HEK293 (cell line): ENCODE measurements around the gene MMS22L.

Source experiments
- GLI2 ChIP-seq: fragments of 450-650 bp; formaldehyde crosslinking; IDR thresholded peaks from 2 replicates; pipeline ENCODE4; 2017; ENCODE audit warnings: missing biosample characterization, missing genetic modification characterization, low read depth, borderline replicate concordance
- KLF1 ChIP-seq: fragments of 450-650 bp; formaldehyde crosslinking; IDR thresholded peaks from 2 replicates; pipeline ENCODE4 v1.5.1; 2016; ENCODE audit warnings: missing biosample characterization, missing genetic modification characterization
- KLF16 ChIP-seq: fragments of 450-650 bp; formaldehyde crosslinking; IDR thresholded peaks from 2 replicates; pipeline ENCODE4 v1.5.1; 2017; ENCODE audit warnings: missing biosample characterization, missing genetic modification characterization
- MEIS1 ChIP-seq: sonication (generic); formaldehyde crosslinking; IDR thresholded peaks from 2 replicates; pipeline ENCODE4 v1.8.1; 2022; ENCODE audit warnings: missing genetic modification reagents, mild to moderate bottlenecking, borderline replicate concordance
- ZBTB20 ChIP-seq: fragments of 450-650 bp; formaldehyde crosslinking; IDR thresholded peaks from 2 replicates; pipeline ENCODE4 v1.5.1; 2016; ENCODE audit warnings: missing biosample characterization, missing genetic modification characterization
- ZBTB8A ChIP-seq: fragments of 450-650 bp; formaldehyde crosslinking; IDR thresholded peaks from 2 replicates; pipeline ENCODE4 v1.5.1; 2016; ENCODE audit warnings: missing biosample characterization, missing genetic modification characterization
- ZNF155 ChIP-seq: fragments of 450-650 bp; formaldehyde crosslinking; IDR thresholded peaks from 2 replicates; pipeline ENCODE4 v1.5.1; 2016; ENCODE audit warnings: missing biosample characterization, missing genetic modification characterization
- ZNF2 ChIP-seq: fragments of 450-650 bp; formaldehyde crosslinking; IDR thresholded peaks from 2 replicates; pipeline ENCODE4 v1.5.1; 2016; ENCODE audit warnings: missing biosample characterization, missing genetic modification characterization
- ZNF239 ChIP-seq: fragments of 450-650 bp; formaldehyde crosslinking; IDR thresholded peaks from 2 replicates; pipeline ENCODE4 v1.5.1; 2016; ENCODE audit warnings: missing biosample characterization, missing genetic modification characterization
- ZNF311 ChIP-seq: fragments of 450-650 bp; formaldehyde crosslinking; IDR thresholded peaks from 2 replicates; pipeline ENCODE4 v1.5.1; 2017; ENCODE audit warnings: missing biosample characterization, missing genetic modification characterization, borderline replicate concordance
- ZNF354C ChIP-seq: fragments of 450-650 bp; formaldehyde crosslinking; IDR thresholded peaks from 2 replicates; pipeline ENCODE4 v1.5.1; 2016; ENCODE audit warnings: missing biosample characterization, missing genetic modification characterization, low read depth, borderline replicate concordance
- ZNF394 ChIP-seq: fragments of 450-650 bp; formaldehyde crosslinking; IDR thresholded peaks from 2 replicates; pipeline ENCODE4 v1.5.1; 2016; ENCODE audit warnings: missing biosample characterization, missing genetic modification characterization, mild to moderate bottlenecking, moderate library complexity, borderline replicate concordance
- ZNF501 ChIP-seq: fragments of 450-650 bp; formaldehyde crosslinking; IDR thresholded peaks from 2 replicates; pipeline ENCODE4 v1.5.1; 2016; ENCODE audit warnings: missing biosample characterization, missing genetic modification characterization
- ZNF529 ChIP-seq: fragments of 450-650 bp; formaldehyde crosslinking; IDR thresholded peaks from 2 replicates; pipeline ENCODE4 v1.5.1; 2017; ENCODE audit warnings: missing genetic modification characterization, missing biosample characterization; ENCODE audit not compliant: insufficient replicate concordance
- ZNF623 ChIP-seq: fragments of 450-650 bp; formaldehyde crosslinking; IDR thresholded peaks from 2 replicates; pipeline ENCODE4 v1.5.1; 2016; ENCODE audit warnings: missing biosample characterization, missing genetic modification characterization
- ZNF624 ChIP-seq: fragments of 450-650 bp; formaldehyde crosslinking; IDR thresholded peaks from 2 replicates; pipeline ENCODE4 v1.5.1; 2017; ENCODE audit warnings: missing biosample characterization, missing genetic modification characterization
- ZNF626 ChIP-seq: fragments of 450-650 bp; sonication (Bioruptor Pico); formaldehyde crosslinking; IDR thresholded peaks from 2 replicates; pipeline ENCODE4 v1.5.1; 2018; ENCODE audit warnings: missing biosample characterization, missing genetic modification characterization, inconsistent platforms
- ZNF660 ChIP-seq: fragments of 450-650 bp; IDR thresholded peaks from 2 replicates; pipeline ENCODE4 v1.5.1; 2018; ENCODE audit warnings: missing biosample characterization, mild to moderate bottlenecking, missing genetic modification characterization
- ZNF677 ChIP-seq: fragments of 450-650 bp; IDR thresholded peaks from 2 replicates; pipeline ENCODE4 v1.5.0; 2018; ENCODE audit warnings: missing biosample characterization, mild to moderate bottlenecking, missing genetic modification characterization, moderate library complexity
- ZNF707 ChIP-seq: fragments of 450-650 bp; formaldehyde crosslinking; IDR thresholded peaks from 2 replicates; pipeline ENCODE4 v1.5.1; 2016; ENCODE audit warnings: missing biosample characterization, missing genetic modification characterization
- TF ChIP-seq, protein P1 (sequence below): fragments of 450-650 bp; formaldehyde crosslinking; IDR thresholded peaks from 2 replicates; pipeline ENCODE4; 2016; ENCODE audit warnings: missing biosample characterization, missing genetic modification characterization
- TF ChIP-seq, protein P2 (sequence below): fragments of 450-650 bp; formaldehyde crosslinking; IDR thresholded peaks from 2 replicates; pipeline ENCODE4 v1.5.1; 2017; ENCODE audit warnings: missing biosample characterization, missing genetic modification characterization
- TF ChIP-seq, protein P3 (sequence below): fragments of 450-650 bp; formaldehyde crosslinking; IDR thresholded peaks from 2 replicates; pipeline ENCODE4 v1.5.1; 2016; ENCODE audit warnings: missing biosample characterization, missing genetic modification characterization
- TF ChIP-seq, protein P4 (sequence below): fragments of 450-650 bp; formaldehyde crosslinking; IDR thresholded peaks from 2 replicates; pipeline ENCODE4 v1.5.1; 2017; ENCODE audit warnings: missing biosample characterization, missing genetic modification characterization
- TF ChIP-seq, protein P5 (sequence below): fragments of 450-650 bp; formaldehyde crosslinking; IDR thresholded peaks from 2 replicates; pipeline ENCODE4 v1.5.1; 2016; ENCODE audit warnings: missing biosample characterization, missing genetic modification characterization
- TF ChIP-seq, protein P6 (sequence below): sonication (generic); formaldehyde crosslinking; IDR thresholded peaks from 2 replicates; pipeline ENCODE4 v1.8.1; 2022; ENCODE audit warnings: mild to moderate bottlenecking, moderate library complexity, missing genetic modification reagents
- TF ChIP-seq, protein P7 (sequence below): fragments of 450-650 bp; formaldehyde crosslinking; IDR thresholded peaks from 2 replicates; pipeline ENCODE4 v1.5.1; 2016; ENCODE audit warnings: missing biosample characterization, missing genetic modification characterization

MMS22L gene

DNA sequence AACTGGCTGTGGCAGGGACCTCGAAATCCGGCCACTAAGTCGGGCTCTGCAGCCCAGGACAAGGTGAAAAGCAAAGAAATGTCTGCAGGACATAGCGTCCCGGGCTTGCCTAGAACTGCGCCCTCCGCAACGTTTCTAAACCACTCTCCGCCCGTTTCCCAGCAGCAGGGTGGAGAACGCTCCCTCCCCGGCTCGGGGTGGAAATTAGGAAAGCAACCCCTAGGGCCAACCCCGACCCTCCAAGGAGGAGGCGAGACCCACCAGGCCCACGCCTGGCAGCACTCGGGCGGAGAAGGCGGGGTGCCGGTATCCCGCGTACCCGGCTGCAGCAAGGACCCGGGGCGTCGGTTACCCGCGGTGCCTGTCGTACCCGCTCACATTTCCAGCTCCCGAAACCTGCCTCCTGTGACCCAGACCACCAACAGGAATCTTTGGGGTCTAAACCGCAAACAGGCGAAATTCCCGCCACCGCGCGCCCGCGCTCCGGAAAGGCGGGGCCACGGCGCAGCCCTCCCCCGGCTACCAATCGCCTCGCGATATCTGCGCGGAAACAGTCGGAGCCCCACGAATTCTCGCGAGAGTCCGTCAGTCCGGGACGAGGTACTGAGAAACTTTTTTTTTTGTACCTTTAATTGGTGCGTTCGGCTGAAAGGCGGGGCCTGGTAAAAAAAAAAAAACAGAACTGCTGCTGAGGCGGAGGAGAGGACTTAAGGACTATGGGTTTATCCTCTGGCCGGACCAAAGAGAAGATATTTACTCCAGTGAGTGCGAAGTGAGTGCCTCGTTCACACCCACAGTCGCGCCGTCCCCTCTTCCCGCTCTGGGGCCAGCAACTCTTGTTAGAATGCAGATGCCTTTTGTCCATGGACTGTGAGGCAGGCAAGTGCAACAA is at the start of gene MMS22L (continued):
- TF ChIP-seq, protein P1, sequence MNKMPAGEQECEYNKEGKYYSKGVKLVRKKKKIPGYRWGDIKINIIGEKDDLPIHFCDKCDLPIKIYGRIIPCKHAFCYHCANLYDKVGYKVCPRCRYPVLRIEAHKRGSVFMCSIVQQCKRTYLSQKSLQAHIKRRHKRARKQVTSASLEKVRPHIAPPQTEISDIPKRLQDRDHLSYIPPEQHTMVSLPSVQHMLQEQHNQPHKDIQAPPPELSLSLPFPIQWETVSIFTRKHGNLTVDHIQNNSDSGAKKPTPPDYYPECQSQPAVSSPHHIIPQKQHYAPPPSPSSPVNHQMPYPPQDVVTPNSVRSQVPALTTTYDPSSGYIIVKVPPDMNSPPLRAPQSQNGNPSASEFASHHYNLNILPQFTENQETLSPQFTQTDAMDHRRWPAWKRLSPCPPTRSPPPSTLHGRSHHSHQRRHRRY (tag by site-specific recombination) = 0 out of 2 replicates have a peak, but pooled peaks have one; percentile 14
- no peak for TF ChIP-seq ZNF155 (tag by site-specific recombination)
- TF ChIP-seq KLF16 = peak; percentile 70
- TF ChIP-seq, protein P2, sequence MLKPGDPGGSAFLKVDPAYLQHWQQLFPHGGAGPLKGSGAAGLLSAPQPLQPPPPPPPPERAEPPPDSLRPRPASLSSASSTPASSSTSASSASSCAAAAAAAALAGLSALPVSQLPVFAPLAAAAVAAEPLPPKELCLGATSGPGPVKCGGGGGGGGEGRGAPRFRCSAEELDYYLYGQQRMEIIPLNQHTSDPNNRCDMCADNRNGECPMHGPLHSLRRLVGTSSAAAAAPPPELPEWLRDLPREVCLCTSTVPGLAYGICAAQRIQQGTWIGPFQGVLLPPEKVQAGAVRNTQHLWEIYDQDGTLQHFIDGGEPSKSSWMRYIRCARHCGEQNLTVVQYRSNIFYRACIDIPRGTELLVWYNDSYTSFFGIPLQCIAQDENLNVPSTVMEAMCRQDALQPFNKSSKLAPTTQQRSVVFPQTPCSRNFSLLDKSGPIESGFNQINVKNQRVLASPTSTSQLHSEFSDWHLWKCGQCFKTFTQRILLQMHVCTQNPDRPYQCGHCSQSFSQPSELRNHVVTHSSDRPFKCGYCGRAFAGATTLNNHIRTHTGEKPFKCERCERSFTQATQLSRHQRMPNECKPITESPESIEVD (tag by site-specific recombination) = peak; percentile 37; the same call in 1 of the 2 replicates
- peak; percentile 83 for TF ChIP-seq ZBTB8A (tag by site-specific recombination)
- TF ChIP-seq ZBTB20 = peak; percentile 63; the same call in 1 of the 2 replicates
- TF ChIP-seq ZNF626 (tag by site-specific recombination) = no peak
- TF ChIP-seq, protein P3, sequence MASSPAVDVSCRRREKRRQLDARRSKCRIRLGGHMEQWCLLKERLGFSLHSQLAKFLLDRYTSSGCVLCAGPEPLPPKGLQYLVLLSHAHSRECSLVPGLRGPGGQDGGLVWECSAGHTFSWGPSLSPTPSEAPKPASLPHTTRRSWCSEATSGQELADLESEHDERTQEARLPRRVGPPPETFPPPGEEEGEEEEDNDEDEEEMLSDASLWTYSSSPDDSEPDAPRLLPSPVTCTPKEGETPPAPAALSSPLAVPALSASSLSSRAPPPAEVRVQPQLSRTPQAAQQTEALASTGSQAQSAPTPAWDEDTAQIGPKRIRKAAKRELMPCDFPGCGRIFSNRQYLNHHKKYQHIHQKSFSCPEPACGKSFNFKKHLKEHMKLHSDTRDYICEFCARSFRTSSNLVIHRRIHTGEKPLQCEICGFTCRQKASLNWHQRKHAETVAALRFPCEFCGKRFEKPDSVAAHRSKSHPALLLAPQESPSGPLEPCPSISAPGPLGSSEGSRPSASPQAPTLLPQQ = no peak
- TF ChIP-seq ZNF2 = no peak; the same call in 1 of the 2 replicates
- no peak for TF ChIP-seq ZNF239 (tag by site-specific recombination)
- TF ChIP-seq, protein P4, sequence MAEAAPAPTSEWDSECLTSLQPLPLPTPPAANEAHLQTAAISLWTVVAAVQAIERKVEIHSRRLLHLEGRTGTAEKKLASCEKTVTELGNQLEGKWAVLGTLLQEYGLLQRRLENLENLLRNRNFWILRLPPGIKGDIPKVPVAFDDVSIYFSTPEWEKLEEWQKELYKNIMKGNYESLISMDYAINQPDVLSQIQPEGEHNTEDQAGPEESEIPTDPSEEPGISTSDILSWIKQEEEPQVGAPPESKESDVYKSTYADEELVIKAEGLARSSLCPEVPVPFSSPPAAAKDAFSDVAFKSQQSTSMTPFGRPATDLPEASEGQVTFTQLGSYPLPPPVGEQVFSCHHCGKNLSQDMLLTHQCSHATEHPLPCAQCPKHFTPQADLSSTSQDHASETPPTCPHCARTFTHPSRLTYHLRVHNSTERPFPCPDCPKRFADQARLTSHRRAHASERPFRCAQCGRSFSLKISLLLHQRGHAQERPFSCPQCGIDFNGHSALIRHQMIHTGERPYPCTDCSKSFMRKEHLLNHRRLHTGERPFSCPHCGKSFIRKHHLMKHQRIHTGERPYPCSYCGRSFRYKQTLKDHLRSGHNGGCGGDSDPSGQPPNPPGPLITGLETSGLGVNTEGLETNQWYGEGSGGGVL = peak; percentile 90
- no peak for TF ChIP-seq ZNF624 (tag by site-specific recombination)
- TF ChIP-seq ZNF677 (tag by site-specific recombination) = no peak
- peak; percentile 65 for TF ChIP-seq ZNF660 (tag by site-specific recombination)
- no peak for TF ChIP-seq ZNF354C (tag by site-specific recombination)
- 0 out of 2 replicates have a peak, but pooled peaks have one; percentile 58 for TF ChIP-seq KLF1 (tag by site-specific recombination)
- TF ChIP-seq ZNF529 (tag by site-specific recombination) = no peak
- TF ChIP-seq, protein P5, sequence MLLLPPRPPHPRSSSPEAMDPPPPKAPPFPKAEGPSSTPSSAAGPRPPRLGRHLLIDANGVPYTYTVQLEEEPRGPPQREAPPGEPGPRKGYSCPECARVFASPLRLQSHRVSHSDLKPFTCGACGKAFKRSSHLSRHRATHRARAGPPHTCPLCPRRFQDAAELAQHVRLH (tag by site-specific recombination) = peak; percentile 46; the same call in 1 of the 2 replicates
- no peak for TF ChIP-seq ZNF623 (tag by site-specific recombination)
- TF ChIP-seq, protein P6, sequence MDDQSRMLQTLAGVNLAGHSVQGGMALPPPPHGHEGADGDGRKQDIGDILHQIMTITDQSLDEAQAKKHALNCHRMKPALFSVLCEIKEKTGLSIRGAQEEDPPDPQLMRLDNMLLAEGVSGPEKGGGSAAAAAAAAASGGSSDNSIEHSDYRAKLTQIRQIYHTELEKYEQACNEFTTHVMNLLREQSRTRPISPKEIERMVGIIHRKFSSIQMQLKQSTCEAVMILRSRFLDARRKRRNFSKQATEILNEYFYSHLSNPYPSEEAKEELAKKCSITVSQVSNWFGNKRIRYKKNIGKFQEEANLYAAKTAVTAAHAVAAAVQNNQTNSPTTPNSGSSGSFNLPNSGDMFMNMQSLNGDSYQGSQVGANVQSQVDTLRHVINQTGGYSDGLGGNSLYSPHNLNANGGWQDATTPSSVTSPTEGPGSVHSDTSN (CRISPR knock-in tag) = peak; percentile 77; the same call in 1 of the 2 replicates
- TF ChIP-seq ZNF311 (tag by site-specific recombination) = no peak
- TF ChIP-seq ZNF394 (tag by site-specific recombination) = peak; percentile 59; the same call in 1 of the 2 replicates
- TF ChIP-seq ZNF707 = no peak
- TF ChIP-seq, protein P7, sequence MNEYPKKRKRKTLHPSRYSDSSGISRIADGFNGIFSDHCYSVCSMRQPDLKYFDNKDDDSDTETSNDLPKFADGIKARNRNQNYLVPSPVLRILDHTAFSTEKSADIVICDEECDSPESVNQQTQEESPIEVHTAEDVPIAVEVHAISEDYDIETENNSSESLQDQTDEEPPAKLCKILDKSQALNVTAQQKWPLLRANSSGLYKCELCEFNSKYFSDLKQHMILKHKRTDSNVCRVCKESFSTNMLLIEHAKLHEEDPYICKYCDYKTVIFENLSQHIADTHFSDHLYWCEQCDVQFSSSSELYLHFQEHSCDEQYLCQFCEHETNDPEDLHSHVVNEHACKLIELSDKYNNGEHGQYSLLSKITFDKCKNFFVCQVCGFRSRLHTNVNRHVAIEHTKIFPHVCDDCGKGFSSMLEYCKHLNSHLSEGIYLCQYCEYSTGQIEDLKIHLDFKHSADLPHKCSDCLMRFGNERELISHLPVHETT (tag by site-specific recombination) = peak; percentile 73; the same call in 1 of the 2 replicates
- TF ChIP-seq GLI2 (tag by site-specific recombination) = no peak
- TF ChIP-seq MEIS1 (CRISPR knock-in tag) = no peak
- TF ChIP-seq ZNF501 (tag by site-specific recombination) = peak; percentile 74; the same call in 1 of the 2 replicates
